H7 (cell line): ENCODE data around the gene PIK3CD. TPM values are rescaled to one million over a fixed set of nuclear protein-coding genes. Genes with fewer than 3 reads are reported as not detected.

ENCODE experiments used
- DNase-seq: peaks from one replicate; pipeline ENCODE4 v3.0.0; 2012
- H3K27me3 ChIP-seq: 2 replicates; pipeline ENCODE4 v1.6.0; 2011; ENCODE audit warnings: mild to moderate bottlenecking, low read length; ENCODE audit not compliant: control insufficient read depth, insufficient read depth
- H3K36me3 ChIP-seq: replicated peaks from 2 replicates; pipeline ENCODE4 v1.5.1; 2011; ENCODE audit warnings: low read length; ENCODE audit not compliant: control insufficient read depth, insufficient read depth
- H3K4me3 ChIP-seq: 2 replicates; pipeline ENCODE4 v1.5.1; 2011; ENCODE audit warnings: low read depth, mild to moderate bottlenecking, control low read depth, low read length, moderate library complexity; ENCODE audit not compliant: insufficient read depth
- total RNA-seq: library from RNA; depleted of rRNA; stranded (reverse); fragments of >200 nt; shearing (Covaris generic); gene quantifications from 2 replicates; pipeline ENCODE4 v1.2.3, GENCODE V29; 2014

PIK3CD gene
- total RNA-seq, 1 experiment from 2014 or later: 6.9 TPM

- Histone ChIP-seq H3K4me3 (no peak overlapping the region), H3K27me3 (no peaks in the 10 kb centered on the region), H3K36me3 (peaks cover 8% of the 10 kb centered on the region)
- peak; percentile 82 for DNase-seq
Measured at GRCh38 chr1:9719978-9720722, 68.6 kb downstream of the PIK3CD start.

DNA sequence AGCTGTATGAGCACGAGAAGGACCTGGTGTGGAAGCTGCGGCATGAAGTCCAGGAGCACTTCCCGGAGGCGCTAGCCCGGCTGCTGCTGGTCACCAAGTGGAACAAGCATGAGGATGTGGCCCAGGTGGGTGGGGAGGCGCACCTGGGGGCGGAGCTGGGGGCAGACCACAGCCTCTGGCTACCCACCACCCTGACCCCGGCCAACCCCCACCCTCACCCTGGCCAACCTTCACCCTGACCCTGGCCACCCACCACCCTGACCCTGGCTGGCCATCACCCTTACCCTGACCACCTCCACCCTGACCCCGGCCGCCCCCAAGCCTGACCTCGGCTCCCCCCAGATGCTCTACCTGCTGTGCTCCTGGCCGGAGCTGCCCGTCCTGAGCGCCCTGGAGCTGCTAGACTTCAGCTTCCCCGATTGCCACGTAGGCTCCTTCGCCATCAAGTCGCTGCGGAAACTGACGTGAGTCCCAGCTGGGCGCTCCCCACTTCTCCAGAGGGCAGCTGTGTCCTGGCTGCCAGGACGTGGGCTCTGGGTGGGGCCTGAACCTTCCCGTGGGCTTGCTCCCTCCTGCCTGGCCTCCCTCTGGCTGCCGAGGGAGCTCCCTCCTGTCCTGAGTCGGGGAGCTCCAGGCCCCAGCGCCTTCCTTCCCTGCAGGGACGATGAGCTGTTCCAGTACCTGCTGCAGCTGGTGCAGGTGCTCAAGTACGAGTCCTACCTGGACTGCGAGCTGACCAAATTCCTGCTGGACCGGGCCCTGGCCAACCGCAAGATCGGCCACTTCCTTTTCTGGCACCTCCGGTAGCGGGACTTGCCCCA, 69.5 kb downstream of the PIK3CD start:
- Histone ChIP-seq H3K27me3 (no peaks in the 10 kb centered on the region), H3K4me3 (no peak overlapping the region), H3K36me3 (peaks cover 8% of the 10 kb centered on the region)
- DNase-seq: peak; percentile 61

DNA sequence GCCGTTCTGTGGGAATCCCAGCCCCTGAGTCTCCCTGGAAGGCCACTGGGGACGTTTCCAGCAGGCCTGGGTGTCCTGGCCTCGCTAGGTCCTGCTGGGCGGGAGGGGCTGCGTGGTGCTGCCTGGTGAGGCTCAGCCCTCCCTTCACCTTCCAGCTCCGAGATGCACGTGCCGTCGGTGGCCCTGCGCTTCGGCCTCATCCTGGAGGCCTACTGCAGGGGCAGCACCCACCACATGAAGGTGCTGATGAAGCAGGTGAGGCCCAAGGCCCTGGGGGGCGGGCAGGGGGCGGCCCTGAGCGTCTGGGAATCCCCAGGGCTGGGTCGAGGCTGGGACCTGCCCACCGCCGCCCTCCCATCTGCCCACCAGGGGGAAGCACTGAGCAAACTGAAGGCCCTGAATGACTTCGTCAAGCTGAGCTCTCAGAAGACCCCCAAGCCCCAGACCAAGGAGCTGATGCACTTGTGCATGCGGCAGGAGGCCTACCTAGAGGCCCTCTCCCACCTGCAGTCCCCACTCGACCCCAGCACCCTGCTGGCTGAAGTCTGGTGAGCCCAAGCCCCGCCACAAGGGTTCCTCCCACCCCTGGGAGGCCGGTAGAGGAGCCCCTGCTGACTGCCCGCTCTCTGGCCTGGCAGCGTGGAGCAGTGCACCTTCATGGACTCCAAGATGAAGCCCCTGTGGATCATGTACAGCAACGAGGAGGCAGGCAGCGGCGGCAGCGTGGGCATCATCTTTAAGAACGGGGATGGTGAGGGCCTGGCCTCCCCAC, 70.3 kb downstream of the PIK3CD start:
- Histone ChIP-seq H3K36me3 (peaks cover 8% of the 10 kb centered on the region), H3K4me3 (no peak overlapping the region), H3K27me3 (no peaks in the 10 kb centered on the region)
- peak; percentile 98 for DNase-seq

GRCh38 chr1:9722378-9722749, 70.8 kb downstream of the PIK3CD start:
- Histone ChIP-seq H3K4me3 (no peak overlapping the region), H3K27me3 (no peaks in the 10 kb centered on the region), H3K36me3 (peaks cover 8% of the 10 kb centered on the region)
- DNase-seq: peak; percentile 28

DNA sequence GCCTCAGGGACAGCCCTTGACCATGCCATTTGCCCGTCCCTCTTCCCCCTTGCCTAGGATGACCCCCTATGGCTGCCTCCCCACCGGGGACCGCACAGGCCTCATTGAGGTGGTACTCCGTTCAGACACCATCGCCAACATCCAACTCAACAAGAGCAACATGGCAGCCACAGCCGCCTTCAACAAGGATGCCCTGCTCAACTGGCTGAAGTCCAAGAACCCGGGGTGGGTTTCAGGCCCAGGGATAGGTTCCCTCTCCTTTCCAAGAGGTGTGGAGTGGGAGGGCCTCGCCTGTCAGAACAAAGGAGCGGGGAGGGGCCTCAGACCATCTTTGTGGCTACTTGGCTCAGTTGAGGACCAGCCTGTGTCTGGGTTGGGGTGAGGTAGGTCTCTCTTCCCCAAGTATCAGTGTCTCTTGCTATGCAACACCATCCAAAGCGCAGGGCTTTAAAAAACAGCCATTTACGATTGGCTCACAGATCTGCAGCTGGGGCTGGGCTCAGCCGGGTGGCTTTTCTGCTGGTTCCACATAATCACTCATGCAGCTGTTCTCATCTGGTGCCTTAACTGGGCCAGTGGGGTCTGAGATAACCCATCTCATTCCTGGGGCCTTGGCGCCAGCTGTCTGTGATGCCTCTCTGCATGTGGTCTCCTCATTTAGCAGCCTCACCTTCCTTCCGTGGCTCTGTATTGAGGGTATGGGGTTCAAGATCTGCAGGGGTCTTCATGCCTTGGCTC, 71.7 kb downstream of the PIK3CD start:
- Histone ChIP-seq H3K27me3 (no peaks in the 10 kb centered on the region), H3K36me3 (peaks cover 8% of the 10 kb centered on the region), H3K4me3 (no peak overlapping the region)
- DNase-seq: no peak

DNA sequence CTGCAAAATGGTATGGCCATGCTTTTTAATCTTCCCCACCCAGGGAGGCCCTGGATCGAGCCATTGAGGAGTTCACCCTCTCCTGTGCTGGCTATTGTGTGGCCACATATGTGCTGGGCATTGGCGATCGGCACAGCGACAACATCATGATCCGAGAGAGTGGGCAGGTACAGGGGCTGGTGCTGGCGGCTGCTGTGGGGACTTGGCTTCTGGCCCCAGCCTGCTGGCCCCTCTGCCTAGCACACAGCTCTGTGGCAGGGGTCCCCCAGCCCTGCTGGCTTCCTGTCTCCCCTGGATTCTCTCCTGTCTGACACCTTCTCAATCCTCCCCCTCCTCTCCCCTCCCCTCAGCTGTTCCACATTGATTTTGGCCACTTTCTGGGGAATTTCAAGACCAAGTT, 72.4 kb downstream of the PIK3CD start:
- peak; percentile 30 for DNase-seq
- H3K27me3 ChIP-seq: no peaks in the 10 kb centered on the region
- peaks cover 8% of the 10 kb centered on the region for H3K36me3 ChIP-seq
- no peak overlapping the region for H3K4me3 ChIP-seq

DNA sequence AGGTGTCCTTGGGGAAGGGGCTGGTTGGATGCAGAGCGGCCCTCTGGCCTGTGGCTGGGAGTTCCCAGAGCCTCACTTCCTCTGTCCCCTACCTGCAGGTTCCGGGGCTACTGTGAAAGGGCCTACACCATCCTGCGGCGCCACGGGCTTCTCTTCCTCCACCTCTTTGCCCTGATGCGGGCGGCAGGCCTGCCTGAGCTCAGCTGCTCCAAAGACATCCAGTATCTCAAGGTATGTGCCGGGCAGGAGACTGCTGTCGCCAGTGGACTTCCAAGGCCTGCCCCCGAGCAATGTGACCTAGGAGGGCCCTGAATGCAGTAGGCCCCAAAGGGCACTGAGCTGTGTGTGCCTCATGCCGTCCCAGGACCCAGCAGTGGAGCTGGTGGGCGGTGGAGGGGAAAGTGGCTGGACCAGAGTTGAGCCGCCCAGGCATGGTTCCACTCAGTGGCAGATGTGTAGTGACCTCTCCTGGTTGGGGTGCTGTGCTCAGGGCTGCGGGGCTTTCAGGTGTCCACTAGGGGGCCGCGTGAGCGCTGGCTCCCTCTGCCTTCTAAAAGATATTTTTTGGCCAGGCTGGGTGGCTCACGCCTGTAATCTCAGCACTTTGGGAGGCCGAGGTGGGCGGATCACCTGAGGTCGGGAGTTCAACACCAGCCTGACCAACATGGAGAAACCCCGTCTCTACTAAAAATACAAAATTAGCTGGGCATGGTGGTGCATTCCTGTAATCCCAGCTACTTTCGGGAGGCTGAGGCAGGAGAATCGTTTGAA, 73.4 kb downstream of the PIK3CD start:
- Histone ChIP-seq H3K36me3 (peaks cover 8% of the 10 kb centered on the region), H3K27me3 (no peaks in the 10 kb centered on the region), H3K4me3 (no peak overlapping the region)
- peak; percentile 96 for DNase-seq

DNA sequence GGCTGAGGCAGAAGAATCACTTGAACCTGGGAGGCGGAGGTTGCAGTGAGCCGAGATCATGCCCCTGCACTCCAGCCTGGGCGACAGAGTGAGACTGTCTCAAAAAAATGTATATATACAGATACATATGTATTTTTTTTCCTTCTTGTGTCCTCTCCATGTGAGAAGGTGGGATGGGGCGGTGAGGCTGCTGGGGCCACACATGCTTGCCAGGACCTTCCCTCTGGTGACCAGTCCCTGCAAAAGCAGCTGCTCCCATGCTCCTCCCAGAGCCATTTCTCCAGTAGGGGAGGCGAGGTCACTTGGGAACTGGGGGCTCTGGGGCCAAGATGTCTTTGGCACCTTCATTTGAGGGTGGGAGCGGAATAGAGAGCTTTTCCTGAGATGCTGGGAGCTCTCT, 74.9 kb downstream of the PIK3CD start:
- Histone ChIP-seq H3K36me3 (peaks cover 13% of the 10 kb centered on the region), H3K4me3 (no peak overlapping the region), H3K27me3 (no peaks in the 10 kb centered on the region)
- DNase-seq: no peak

DNA sequence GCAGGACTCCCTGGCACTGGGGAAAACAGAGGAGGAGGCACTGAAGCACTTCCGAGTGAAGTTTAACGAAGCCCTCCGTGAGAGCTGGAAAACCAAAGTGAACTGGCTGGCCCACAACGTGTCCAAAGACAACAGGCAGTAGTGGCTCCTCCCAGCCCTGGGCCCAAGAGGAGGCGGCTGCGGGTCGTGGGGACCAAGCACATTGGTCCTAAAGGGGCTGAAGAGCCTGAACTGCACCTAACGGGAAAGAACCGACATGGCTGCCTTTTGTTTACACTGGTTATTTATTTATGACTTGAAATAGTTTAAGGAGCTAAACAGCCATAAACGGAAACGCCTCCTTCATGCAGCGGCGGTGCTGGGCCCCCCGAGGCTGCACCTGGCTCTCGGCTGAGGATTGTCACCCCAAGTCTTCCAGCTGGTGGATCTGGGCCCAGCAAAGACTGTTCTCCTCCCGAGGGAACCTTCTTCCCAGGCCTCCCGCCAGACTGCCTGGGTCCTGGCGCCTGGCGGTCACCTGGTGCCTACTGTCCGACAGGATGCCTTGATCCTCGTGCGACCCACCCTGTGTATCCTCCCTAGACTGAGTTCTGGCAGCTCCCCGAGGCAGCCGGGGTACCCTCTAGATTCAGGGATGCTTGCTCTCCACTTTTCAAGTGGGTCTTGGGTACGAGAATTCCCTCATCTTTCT, 75.5 kb downstream of the PIK3CD start:
- DNase-seq: peak; percentile 43
- H3K36me3 ChIP-seq: peaks cover 18% of the 10 kb centered on the region
- no peak overlapping the region for H3K4me3 ChIP-seq
- H3K27me3 ChIP-seq: no peaks in the 10 kb centered on the region

GRCh38 chr1:9728451-9729295, 77.1 kb downstream of the PIK3CD start:
- Histone ChIP-seq H3K4me3 (no peak overlapping the region), H3K36me3 (peaks cover 27% of the 10 kb centered on the region), H3K27me3 (no peaks in the 10 kb centered on the region)
- DNase-seq: peak; percentile 35

GRCh38 chr1:9729523-9729922, 78.0 kb downstream of the PIK3CD start:
- no peaks in the 10 kb centered on the region for H3K27me3 ChIP-seq
- peak; percentile 70 for DNase-seq
- no peak overlapping the region for H3K4me3 ChIP-seq
- H3K36me3 ChIP-seq: peaks cover 30% of the 10 kb centered on the region

DNA sequence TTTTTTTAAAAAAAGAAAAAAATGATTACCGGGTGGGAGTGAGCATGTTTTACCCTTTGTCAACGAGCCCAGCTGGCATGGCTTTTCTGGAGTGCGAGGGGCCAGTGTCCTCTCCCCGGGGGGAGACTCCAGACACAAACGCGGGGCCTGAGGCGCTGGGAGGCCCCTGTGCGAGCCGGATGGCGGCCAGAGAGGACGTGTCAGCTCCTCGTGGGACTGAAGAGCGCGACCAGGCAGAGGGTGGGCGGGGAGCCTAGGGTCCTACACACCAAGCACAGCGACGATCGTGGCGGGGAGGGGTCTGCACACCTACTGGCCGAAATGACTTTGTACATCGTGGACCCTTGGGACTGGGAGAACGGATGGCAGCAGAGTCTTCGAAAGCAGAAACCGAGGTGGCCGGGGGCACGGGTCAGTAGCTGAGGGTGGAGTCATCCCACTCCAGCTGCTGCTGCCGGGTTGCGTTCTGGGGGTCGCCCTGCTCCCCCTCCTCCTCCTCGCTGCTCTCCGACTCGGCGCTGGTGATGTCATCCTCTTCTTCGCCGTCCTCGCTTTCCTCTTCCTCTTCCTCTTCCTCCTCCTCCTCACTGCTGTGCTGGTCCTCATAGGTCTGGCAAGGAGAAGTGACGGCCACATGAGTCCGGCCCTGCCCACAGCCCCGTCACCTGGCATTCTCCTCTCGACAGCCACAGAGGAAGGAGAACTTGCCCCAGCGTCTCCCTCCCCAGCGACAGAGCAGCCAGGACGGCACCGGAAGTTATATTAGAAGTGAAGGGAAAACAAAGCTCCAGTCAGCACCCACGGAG, 78.8 kb downstream of the PIK3CD start:
- peak; percentile 68 for DNase-seq
- Histone ChIP-seq H3K4me3 (no peak overlapping the region), H3K27me3 (no peaks in the 10 kb centered on the region), H3K36me3 (peaks cover 37% of the 10 kb centered on the region)
